ENCODE results near the gene SLC22A25. TPM values are rescaled to one million over a fixed set of nuclear protein-coding genes. Genes with fewer than 3 reads are reported as not detected.

Gene SLC22A25
- polyA plus RNA-seq, 3 donors = not detected

DNA sequence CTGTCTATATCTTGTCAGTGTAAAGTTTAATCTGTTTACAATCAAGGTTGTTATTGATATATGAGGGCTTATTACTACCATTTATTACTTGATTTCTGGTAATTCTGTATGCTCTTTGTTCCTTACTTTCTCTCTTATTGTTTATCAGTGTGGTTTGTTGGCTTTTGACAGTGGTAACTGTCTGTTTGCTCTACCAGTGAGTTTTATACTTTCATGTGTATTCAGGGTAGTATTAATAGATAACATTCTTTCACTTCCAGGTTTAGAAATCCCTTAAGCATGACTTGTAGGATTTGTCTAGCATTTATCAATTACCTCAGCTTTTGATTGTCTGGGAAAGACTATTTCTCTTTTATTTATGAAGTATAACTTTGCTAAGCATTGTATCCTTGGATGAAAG, 37.5 kb upstream of the SLC22A25 start:
- Histone ChIP-seq H3K4me3 (replicated peaks in 1 of 3; ENCODE audit: low read depth in 2 of 3, low read length in 3 of 3) (no peak overlapping the region), H3K9me3 (replicated peaks in 1 of 2; ENCODE audit: control insufficient read depth in 1 of 2, insufficient read depth in 1 of 2, low read length in 2 of 2) (no peaks in the 10 kb centered on the region), H3K27ac (ENCODE audit: low read depth in 1 of 2, low read length in 2 of 2) (no peak overlapping the region), H3K36me3 (replicated peaks in 1 of 2; ENCODE audit: control insufficient read depth in 1 of 2, insufficient read depth in 2 of 2, low read length in 2 of 2) (no peaks in the 10 kb centered on the region), H3K9ac (ENCODE audit: insufficient read depth, low read length, poor library complexity, severe bottlenecking) (no peak overlapping the region), H3K79me2 (ENCODE audit: insufficient read depth, low read length) (no peaks in the 10 kb centered on the region), H3K27me3 (ENCODE audit: control insufficient read depth in 2 of 2, insufficient read depth in 2 of 2, low read length in 2 of 2) (peaks cover 3 to 9% of the 10 kb centered on the region in 2 donors), H3K4me2 (replicated peaks; ENCODE audit: extremely low read depth, low read length, poor library complexity, severe bottlenecking) (no peak overlapping the region), H2AFZ (ENCODE audit: insufficient read depth, low read depth, low read length, poor library complexity, severe bottlenecking) (no peak overlapping the region), H4K20me1 (ENCODE audit: insufficient read depth, low read length) (no peaks in the 10 kb centered on the region), H3K4me1 (ENCODE audit: control insufficient read depth in 1 of 2, insufficient read depth in 2 of 2, low read length in 2 of 2) (no peaks in the 10 kb centered on the region)
- no peak for DNase-seq
- Mint-ChIP-seq H3K36me3 (no peaks in the 10 kb centered on the region), H3K4me1 (no peaks in the 10 kb centered on the region), H3K27me3 (ENCODE audit: low read depth in 3 of 3) (peaks cover 15 to 31% (median 24%) of the 10 kb centered on the region in 3 donors), H3K27ac (no peak overlapping the region), H3K4me3 (no peak overlapping the region), H3K9me3 (peaks cover 0 to 4% (median 0%) of the 10 kb centered on the region in 7 donors)
- intact Hi-C loops (cut with micrococcal nuclease) = no loop called here
- TF ChIP-seq, protein P1, sequence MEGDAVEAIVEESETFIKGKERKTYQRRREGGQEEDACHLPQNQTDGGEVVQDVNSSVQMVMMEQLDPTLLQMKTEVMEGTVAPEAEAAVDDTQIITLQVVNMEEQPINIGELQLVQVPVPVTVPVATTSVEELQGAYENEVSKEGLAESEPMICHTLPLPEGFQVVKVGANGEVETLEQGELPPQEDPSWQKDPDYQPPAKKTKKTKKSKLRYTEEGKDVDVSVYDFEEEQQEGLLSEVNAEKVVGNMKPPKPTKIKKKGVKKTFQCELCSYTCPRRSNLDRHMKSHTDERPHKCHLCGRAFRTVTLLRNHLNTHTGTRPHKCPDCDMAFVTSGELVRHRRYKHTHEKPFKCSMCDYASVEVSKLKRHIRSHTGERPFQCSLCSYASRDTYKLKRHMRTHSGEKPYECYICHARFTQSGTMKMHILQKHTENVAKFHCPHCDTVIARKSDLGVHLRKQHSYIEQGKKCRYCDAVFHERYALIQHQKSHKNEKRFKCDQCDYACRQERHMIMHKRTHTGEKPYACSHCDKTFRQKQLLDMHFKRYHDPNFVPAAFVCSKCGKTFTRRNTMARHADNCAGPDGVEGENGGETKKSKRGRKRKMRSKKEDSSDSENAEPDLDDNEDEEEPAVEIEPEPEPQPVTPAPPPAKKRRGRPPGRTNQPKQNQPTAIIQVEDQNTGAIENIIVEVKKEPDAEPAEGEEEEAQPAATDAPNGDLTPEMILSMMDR (IDR thresholded peaks at IDR 0.05) = no peak

- no peaks in the 10 kb centered on the region for H3K79me2 ChIP-seq (ENCODE audit: insufficient read depth, low read length)
- peaks cover 12 to 22% (median 16%) of the 10 kb centered on the region in 3 donors for H3K27me3 Mint-ChIP-seq (ENCODE audit: low read depth in 3 of 3)
- H3K27ac Mint-ChIP-seq = no peak overlapping the region
- H3K4me3 Mint-ChIP-seq = no peak overlapping the region
- H3K36me3 Mint-ChIP-seq = no peaks in the 10 kb centered on the region
- no peaks in the 10 kb centered on the region for H4K20me1 ChIP-seq (ENCODE audit: insufficient read depth, low read length)
- DNase-seq = no peak
- H3K9ac ChIP-seq (ENCODE audit: insufficient read depth, low read length, poor library complexity, severe bottlenecking) = no peak overlapping the region
- H3K4me1 ChIP-seq (ENCODE audit: control insufficient read depth in 1 of 2, insufficient read depth in 2 of 2, low read length in 2 of 2) = no peaks in the 10 kb centered on the region
- H3K4me1 Mint-ChIP-seq = no peaks in the 10 kb centered on the region
- H3K9me3 ChIP-seq (replicated peaks in 1 of 2; ENCODE audit: control insufficient read depth in 1 of 2, insufficient read depth in 1 of 2, low read length in 2 of 2) = no peaks in the 10 kb centered on the region
- peaks cover 3 to 11% of the 10 kb centered on the region in 2 donors for H3K27me3 ChIP-seq (ENCODE audit: control insufficient read depth in 2 of 2, insufficient read depth in 2 of 2, low read length in 2 of 2)
- H3K27ac ChIP-seq (ENCODE audit: low read depth in 1 of 2, low read length in 2 of 2) = no peak overlapping the region
- H3K4me3 ChIP-seq (replicated peaks in 1 of 3; ENCODE audit: low read depth in 2 of 3, low read length in 3 of 3) = no peak overlapping the region
- TF ChIP-seq, protein P1 (IDR thresholded peaks at IDR 0.05) = no peak
- 56% methylated on average over 1 of the region's 1 CpG for WGBS (ENCODE audit: insufficient coverage)
- peaks cover 0 to 3% (median 0%) of the 10 kb centered on the region in 7 donors for H3K9me3 Mint-ChIP-seq
- no peak overlapping the region for H3K4me2 ChIP-seq (replicated peaks; ENCODE audit: extremely low read depth, low read length, poor library complexity, severe bottlenecking)
- intact Hi-C loops (cut with micrococcal nuclease) = no loop called here
- H3K36me3 ChIP-seq (replicated peaks in 1 of 2; ENCODE audit: control insufficient read depth in 1 of 2, insufficient read depth in 2 of 2, low read length in 2 of 2) = no peaks in the 10 kb centered on the region
- no peak overlapping the region for H2AFZ ChIP-seq (ENCODE audit: insufficient read depth, low read depth, low read length, poor library complexity, severe bottlenecking)
Observed at GRCh38 chr11:63277345-63277943, 34.0 kb upstream of the SLC22A25 start.

Data from CD14-positive monocyte (primary cell).